ELR (cell line): ENCODE measurements around the gene F11R.
"Not testable (repeated sequence)": the region's sequence is repeated elsewhere in the genome, so short reads cannot be mapped to it uniquely, and the experiment has no call there.

ENCODE experiments used
- DNase-seq: peaks from one replicate; pipeline ENCODE4 v3.0.0-alpha.2; 2015; ENCODE audit warnings: low read depth

Gene F11R

DNA sequence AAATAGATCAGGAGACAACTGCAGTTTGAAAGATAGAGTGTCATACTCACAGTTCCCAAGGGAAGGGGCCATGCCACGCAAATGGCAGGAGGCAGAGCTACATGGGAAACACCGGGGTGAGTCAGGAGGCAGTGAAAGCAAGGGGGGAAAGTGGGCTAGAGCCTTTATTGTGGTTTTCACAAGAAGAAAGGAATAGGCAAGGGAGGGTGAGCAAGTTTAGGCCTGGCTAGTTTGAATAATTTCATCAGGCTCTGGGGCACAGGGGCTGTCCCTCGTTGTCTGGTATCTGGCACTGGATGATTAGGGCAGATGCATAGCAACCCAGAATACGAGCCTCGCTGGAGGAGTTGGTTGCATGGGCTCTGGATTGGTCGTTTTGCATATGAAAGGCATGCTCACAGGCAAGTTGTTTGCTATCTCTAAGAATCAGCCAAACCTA, 49.3 kb downstream of the F11R start:
- DNase-seq = no peak

DNA sequence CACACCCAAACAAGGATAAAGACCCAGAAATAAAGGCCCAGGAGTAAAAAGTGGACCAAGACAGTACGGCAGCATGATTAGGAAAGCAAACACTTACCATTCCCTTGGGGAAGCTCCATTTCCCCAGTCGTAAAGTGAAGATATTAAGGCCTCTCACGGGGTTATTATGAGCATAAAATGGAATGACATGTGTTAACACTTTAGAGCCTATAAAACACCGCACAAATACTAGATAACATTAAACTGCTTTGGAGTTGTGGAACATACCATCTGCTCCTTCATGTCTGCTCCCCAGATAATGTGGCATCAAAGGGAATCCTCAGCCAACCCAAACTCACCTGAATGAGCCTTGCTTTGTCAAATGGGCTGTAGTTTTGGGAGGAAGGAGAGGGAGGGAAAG, 57.4 kb downstream of the F11R start:
- DNase-seq = no peak

DNA sequence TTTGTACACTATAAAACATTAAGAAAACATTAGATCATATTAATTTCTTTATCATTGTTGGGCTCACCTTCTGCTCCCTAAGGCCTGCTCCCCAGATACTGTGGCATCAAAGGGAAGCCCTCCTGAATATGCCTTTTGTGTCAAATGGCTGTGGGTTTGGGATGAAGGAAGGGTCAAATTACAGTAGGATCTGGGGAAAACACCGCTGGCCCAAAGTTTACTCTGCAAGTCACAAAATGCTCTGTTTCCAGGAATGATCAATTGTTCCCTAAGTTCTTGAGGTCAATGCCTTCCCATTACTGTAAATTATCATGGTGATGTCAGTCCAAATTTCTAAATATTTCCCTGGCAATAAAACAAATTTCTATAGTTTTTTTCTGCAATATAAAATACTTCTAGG, 59.5 kb downstream of the F11R start:
- no peak for DNase-seq

- no peak for DNase-seq
Observed at GRCh38 chr1:160956966-160957365, 64.0 kb downstream of the F11R start.

- peak; percentile 54 for DNase-seq
Observed at GRCh38 chr1:160954158-160955104, 66.5 kb downstream of the F11R start, which contains the start of gene ITLN2. Gene ITLN2 (minus strand): TSS chr1:160954809. CDS start chr1:160954741, 68 bp downstream.

DNA sequence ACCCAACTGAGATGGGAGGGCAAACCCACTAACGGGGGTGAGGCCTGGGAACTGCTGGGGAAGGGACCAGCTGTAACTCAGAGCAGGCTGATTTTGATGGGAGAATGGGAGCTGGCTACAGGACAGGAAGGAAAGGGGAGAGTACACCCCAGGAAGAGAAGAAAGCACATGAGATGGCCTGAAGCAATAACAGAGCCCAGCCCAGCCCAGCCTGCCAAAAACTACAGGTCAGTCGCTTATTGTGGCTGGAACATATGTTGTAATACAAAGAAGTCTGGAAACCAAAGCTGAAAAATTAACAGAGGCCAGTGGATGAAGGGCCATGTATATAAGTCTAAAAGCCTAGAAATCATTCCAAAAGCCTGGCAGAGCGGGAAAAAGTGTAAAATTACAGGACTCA, 67.9 kb downstream of the F11R start:
- DNase-seq = no peak

DNA sequence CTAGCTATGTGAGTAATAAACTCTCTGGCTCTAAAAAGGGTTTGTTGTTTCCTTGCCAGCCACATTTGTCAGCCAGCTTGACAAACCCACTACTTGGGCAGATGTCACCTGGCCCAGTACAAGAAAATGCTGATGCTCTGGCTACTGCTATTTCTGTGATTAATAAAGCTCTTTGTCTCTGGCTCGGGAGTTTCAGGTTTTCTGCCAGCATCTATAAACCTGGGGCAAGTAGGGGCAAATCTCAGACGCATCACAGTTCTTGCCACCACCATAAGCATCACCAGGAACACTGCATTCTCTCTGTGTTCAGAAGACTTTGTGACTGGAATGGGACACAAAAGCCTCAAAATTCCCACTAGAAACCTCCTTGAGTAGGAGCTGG, 68.8 kb downstream of the F11R start:
- no peak for DNase-seq

DNA sequence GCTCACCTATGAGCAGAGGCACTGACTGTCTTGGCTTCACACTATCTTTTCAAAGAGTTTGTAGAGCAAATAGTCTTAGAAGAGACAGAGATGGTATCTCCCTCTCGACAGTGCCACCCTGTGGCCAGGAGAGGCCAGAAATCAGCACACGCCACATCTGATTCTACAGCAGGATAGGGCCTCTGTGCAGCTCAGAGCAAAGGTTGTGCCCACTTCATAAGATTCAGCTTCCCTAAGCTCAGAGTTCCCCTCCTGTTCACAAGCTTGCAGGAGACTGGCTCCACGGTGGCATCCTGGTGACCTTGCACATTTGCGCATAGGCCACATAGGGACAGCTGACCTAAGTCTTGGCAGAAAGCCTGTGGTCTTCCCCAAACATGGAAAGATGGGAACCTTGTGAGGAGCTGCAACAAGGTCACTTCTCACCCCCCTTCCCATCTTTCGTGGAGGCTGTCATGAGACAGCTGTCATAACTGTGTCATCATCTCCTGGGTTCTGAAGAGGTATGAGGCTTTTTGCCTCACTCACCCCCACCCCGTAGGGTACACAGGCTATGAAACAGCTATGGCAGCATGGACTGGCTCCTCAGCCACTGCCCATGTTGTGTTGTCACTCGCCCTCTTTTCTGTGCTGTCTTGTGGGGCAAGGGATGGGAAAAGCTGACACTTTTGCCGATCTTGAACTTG, 69.4 kb downstream of the F11R start:
- peak; percentile 64 for DNase-seq

DNA sequence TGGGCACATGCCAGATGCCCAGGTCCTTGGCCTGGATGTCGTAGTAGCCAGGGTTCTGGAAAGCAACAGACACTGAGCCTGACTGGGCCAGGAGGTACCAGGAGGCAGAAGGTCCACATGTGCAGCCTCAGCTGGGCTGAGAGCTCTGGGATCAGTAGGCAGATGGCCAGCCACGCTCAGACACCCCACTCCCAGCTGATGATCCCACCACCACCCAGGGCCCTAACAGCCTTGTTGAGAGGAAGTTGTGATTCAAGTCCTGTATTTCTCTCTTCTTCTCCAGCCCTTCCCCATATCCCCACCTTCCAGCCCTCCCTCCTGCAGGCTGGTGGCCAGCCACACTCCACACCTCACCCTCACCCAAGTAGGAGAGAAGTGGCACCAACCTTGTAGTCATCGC, 70.3 kb downstream of the F11R start:
- no peak for DNase-seq

- DNase-seq = peak; percentile 43
Observed at GRCh38 chr1:160949881-160950280, 71.1 kb downstream of the F11R start.

DNA sequence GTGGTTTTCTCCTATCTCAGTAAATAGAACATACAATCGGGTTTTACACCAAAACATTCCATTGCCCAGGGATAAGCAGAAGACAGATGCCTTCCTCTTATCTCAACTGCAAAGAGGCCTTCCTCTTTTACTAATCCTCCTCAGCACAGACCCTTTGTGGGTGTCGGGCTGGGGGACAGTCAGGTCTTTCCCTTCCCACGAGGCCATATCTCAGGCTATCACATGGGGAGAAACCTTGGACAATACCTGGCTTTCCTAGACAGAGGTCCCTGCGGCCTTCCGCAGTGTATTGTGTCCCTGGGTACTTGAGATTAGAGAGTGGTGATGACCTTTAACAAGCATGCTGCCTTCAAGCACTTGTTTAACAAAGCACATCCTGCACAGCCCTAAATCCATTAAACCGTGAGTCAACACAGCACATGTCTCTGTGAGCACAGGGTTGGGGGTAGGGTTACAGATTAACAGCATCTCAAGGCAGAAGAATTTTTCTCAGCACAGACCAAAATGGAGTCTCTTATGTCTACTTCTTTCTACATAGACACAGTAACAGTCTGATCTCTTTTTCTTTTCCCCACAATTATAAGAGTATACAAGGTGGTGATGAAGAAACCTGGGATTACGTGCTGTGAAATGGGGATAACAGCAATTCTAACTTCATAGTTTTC, 71.6 kb downstream of the F11R start:
- DNase-seq = peak; percentile 32

DNA sequence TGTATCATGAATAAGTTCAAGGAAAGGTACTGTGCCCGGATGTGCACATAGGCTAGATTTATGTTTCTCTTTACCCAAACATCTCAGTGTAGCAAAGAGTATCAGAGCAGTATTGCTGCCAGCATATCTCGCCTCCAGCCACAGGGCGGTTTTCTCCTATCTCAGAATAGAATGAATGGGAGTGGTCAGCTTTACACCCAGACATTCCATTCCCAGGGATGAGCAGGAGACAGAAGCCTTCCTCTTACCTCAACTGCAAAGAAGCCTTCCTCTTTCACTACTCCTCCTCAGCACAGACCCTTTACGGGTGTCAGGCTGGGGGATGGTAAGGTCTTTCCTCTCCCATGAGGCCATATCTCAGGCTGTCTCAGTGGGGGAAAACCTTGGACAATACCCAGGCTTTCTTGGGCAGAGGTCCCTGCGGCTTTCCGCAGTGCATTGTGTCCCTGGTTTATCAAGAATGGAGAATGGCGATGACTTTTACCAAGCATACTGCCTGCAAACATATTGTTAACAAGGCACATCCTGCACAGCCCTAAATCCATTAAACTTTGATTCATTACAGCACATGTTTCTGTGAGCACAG, 73.7 kb downstream of the F11R start:
- not testable (repeated sequence) for DNase-seq

DNA sequence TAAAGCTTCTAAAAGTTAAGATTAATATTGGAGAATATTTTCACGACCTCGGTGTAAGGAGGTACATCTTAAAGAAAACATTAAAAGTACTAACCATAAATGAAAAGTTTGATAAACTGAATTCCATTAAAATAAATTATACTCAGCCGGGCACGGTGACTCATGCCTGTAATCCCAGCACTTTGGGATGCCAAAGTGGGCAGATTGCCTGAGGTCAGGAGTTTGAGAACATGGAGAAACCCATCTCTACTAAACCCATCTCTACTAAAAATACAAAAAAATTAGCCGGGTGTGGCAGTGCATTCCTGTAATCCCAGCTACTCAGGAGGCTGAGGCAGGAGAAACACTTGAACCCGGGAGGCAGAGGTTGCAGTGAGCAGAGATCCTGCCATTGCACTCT, 75.1 kb downstream of the F11R start:
- not testable (repeated sequence) for DNase-seq
